OCI-LY3 (cell line): Measurements from ENCODE around the gene IL1R1.

Source experiments
- EZH2phosphoT487 ChIP-seq: fragments of 200-600 bp; shearing (Covaris generic); IDR thresholded peaks from 2 replicates; pipeline ENCODE4 v1.6.1; 2018; ENCODE audit warnings: antibody characterized with exemption, mixed run types, low read depth
- TF ChIP-seq, protein P1 (sequence below): fragments of 200-600, 300-600 bp; sonication (generic); IDR thresholded peaks from 2 replicates; pipeline ENCODE4 v1.5.1; 2014; ENCODE audit warnings: antibody characterized with exemption, low read length, low read depth

- TF ChIP-seq, protein P1, sequence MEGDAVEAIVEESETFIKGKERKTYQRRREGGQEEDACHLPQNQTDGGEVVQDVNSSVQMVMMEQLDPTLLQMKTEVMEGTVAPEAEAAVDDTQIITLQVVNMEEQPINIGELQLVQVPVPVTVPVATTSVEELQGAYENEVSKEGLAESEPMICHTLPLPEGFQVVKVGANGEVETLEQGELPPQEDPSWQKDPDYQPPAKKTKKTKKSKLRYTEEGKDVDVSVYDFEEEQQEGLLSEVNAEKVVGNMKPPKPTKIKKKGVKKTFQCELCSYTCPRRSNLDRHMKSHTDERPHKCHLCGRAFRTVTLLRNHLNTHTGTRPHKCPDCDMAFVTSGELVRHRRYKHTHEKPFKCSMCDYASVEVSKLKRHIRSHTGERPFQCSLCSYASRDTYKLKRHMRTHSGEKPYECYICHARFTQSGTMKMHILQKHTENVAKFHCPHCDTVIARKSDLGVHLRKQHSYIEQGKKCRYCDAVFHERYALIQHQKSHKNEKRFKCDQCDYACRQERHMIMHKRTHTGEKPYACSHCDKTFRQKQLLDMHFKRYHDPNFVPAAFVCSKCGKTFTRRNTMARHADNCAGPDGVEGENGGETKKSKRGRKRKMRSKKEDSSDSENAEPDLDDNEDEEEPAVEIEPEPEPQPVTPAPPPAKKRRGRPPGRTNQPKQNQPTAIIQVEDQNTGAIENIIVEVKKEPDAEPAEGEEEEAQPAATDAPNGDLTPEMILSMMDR = no peak
- TF ChIP-seq EZH2phosphoT487 = no peak
Observed at GRCh38 chr2:102208774-102209173, 66.2 kb downstream of the IL1R1 start.
